GM21367 (cell line): Measurements from ENCODE around the gene BCL3.
A peak's percentile ranks its signal among the peaks of the same experiment; 100 is the strongest.
"Not testable (repeated sequence)": the region's sequence is repeated elsewhere in the genome, so short reads cannot be mapped to it uniquely, and the experiment has no call there.

Experiments
- ATAC-seq: cut with Tn5 transposase; IDR thresholded peaks from one replicate; pipeline ENCODE4 v1.9.1; 2021; ENCODE audit not compliant: unreplicated experiment

BCL3 gene

DNA sequence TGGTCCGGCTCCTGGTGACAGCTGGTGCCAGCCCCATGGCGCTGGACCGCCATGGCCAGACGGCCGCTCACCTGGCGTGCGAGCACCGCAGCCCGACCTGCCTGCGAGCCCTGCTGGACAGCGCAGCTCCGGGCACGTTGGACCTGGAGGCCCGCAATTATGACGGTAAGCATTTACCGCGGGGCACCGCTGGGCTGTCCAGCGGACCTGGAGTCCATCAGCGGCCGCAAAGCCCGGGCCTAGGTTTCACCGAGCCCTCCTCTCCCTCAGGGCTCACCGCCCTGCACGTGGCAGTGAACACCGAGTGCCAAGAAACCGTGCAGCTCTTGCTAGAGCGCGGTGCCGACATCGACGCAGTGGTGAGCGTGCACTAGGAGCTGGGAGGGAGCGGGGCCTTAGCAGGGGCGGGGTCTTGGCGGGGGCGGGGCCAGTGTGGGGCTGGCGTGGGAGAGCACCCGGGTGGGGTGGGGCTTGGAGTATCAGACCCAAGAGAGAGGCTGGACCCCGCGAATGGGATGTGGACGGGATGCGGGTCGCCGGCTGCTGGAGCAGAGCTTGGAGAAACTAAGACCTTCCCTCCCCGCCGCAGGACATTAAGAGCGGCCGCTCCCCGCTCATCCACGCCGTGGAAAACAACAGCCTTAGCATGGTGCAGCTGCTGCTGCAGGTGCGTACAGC lies 8.7 kb downstream of the BCL3 start:
- no peak for ATAC-seq

DNA sequence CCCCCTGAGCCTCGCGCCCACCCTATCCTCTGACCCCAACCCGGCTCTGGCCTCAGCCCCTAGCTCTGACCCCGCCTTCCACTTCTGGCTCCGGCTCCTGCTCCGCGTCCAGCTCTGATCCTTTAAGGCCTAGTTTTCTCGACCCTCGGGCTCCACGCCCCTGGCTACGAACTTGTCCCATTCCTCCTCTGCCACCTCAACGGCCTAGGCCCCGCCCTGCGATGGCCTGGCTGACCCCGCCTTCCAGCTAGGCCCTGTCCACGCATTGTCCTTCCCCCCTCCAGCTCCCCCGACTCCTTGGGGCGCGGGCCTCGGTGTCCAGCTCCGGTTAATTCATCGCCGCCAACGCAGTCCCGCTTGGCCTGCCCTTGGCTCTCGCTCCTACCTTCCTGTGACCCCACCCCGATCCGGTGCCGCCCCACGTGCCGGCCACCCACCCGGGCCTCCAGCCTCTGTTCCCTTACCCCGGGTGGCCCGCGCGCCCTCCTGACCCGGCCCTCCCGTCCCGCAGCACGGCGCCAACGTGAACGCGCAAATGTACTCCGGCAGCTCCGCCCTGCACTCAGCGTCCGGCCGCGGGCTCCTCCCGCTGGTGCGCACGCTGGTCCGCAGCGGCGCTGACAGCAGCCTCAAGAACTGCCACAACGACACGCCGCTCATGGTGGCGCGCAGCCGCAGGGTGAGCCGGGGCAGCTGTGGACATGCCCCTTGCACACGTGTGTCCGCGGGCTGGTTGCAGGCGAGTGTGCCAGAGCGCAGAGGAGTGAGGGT lies 9.4 kb downstream of the BCL3 start:
- no peak for ATAC-seq

DNA sequence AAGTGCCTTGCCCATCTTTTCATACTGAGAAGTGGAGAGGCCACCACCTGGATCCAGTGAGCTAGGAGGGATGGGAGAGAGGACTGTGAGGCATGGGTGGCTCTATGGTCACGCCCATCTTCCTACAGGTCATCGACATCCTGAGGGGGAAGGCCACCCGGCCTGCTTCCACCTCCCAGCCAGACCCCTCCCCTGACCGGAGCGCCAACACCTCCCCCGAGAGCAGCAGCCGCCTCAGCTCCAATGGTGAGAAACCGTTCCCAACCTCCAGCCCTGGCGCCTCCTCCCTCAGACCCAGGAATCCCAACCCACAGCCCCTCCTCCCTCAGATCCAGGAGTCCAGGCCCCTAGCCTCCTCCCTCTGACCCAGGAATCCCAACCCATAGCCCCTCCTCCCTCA lies 10.1 kb downstream of the BCL3 start:
- ATAC-seq, result no peak

DNA sequence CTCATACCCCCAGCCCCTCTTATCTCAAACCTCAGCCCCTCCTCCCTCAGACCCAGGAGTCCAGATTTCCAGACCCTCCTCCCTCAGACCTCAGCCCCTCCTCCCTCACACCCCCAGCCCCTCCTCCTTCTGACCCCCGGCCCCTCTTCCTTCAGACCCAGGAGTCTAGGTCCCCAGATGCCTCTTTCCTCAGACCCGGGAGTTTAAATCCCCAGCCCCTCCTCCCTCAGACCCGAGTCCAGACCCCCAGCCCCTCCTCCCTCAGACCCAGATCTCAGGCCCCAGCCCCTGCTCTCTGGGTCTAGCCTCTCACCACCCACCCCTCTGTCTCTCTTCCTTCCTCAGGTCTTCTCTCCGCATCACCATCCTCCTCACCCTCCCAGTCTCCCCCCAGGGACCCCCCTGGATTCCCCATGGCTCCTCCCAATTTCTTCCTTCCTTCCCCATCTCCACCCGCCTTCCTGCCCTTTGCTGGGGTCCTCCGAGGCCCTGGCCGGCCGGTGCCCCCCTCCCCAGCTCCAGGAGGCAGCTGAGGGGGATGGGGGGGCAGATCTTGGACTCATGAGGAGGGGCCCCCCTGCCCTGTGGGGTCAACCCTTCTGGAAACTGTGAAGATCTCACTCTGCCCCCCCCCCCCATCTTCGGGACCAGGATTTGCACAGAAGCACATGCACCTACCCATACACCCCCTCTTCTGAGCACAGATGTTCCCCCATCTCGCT lies 10.7 kb downstream of the BCL3 start:
- ATAC-seq, result no peak

DNA sequence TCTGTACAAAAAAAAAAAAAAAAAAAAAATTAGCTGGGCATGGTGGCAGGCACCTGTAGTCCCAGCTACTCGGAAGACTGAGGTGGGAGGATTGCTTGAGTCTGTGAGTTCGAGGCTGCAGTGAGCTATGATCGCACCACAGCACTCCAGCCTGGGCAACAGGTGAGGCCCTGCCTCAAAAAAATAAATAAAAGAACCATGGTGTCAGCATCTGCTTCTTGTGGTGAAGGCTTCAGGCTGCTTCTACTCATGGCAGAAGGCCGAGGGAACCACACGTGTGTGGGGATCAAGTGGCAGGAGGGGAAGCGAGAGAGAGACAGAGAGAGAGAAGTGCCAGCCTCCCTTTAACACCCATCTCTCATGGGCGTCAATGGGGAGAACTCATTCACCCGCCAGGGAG lies 13.5 kb downstream of the BCL3 start:
- no peak for ATAC-seq

DNA sequence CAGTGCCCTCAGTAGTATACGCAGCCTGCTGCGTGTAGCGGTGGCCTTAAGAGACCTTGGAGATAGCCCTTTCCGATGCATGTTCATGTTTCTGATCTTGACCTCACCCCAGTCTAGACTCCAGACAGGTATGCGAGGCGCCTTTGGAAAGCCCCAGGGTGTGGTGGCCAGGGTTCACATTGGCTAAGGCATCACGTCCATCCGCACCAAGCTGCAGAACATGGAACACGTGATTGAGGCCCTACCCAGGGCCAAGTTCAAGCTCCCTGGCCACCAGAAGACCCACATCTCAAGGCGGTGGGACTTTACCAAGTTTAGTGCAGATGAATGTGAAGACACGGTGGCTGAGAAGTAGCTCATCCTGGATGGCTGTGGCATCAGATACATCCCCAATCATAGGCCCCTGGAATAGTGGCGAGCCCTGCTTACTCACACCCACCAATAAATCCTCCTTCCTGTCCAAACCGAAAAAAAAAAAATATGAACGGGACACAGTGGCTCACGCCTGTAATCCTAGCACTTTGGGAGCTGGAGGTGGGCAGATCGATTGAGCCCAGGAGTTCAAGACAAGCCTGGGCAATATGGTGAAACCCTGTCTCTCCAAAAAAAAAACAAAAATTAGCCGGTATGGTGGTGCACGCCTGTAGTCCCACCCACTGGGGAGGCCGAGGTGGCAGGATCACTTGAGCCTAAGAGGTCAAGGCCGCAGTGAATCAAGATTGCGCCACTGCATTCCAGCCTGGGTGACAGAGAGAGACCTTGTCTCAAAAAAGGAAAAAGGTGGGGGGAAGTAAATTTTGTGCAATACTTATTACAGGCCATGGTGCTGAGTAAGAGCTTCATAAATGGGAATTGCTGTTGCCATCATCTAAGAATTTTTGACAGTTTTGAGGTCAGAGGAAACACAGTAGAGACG lies 16.8 kb downstream of the BCL3 start:
- ATAC-seq, result no peak

DNA sequence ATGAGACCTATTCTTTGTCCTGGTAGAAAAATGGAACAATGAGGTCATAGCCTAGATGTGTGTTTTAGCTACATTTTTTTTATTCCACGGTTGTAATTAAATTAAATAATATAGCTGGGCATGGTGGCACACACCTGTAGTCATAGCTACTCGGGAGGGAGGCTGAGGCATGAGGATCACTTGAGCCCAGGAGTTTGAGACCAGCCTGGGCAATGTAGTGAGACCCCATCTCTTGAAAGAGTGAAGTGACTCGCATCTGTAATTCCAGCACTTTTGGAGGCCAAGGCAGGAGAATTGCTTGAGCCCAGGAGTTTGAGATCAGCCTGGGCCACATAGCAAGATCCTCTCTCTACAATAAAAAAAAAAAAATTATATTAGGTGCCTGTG lies 17.4 kb downstream of the BCL3 start:
- no peak for ATAC-seq

DNA sequence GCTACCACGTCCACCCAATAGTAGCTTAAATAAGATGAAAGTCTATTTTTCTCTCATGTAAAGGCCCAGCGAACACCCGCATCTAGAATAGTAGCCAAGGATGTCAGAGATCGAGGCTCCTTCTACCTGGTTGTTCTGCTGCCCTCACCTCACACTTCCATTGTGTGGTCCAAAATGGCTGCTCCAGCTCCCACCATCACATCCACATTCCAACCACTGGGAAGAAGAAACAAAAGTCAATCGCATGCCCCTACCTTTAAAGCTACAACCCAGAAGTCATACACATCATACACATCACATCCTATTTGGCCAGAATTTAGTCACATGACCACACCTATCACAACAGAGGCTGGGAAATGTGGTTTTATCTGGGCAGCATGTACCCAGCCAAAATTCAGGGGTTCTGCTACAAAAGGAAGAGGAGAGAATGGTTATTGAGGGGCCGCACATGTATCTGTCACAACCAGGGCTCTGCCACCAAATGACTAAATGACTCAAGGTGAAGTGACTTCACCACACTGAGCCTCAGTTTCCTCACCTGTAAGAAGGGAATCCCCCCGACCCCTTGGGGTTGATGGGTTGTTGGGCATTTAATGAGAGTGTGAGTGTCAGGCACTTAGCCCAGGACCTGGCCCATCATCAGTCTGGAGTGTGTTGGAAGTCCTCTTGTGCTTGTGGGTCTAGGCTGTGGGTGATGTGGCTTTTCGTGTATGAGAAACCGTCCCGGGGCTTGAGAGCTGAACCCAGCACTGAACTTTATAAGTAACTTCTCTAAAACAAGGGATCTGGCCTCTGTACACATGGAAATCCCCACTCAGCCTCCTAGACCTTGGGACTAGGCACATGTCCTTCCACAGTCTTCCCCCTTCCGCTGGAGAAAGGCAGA lies 19.0 kb downstream of the BCL3 start:
- ATAC-seq, result no peak

DNA sequence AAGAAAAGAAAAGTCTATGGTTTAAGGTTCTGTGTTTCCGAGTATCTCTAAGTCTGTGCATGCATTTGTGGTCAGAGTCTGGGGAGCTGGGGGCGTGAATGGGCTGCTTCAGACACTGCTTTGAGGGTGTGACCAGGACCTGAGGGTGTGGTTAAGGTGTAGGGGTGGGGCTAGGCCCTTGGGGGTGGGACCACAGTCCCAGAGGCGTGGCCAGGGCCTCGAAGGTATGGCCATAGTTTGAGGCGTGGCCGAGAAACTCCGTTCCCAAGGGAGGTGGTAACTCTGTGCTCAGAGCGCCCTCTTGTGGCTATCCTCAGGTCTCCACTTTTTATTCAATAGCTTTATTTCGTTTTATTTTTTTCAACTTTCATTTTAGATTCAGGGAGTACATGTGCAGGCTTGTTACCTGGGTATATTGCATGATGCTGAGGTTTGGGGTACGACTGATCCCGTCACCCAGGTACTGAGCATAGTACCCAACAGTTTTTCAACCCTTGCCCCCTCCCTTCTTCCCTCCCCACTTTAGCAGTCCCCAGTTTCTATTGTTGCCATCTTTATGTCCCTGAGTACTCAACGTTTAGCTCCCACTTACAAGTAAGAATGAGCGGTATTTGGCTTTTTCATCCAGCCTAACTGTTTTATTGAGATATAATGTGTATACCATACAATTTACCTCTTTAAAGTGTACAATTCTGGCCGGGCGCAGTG lies 22.2 kb downstream of the BCL3 start:
- peak; percentile 85 for ATAC-seq

DNA sequence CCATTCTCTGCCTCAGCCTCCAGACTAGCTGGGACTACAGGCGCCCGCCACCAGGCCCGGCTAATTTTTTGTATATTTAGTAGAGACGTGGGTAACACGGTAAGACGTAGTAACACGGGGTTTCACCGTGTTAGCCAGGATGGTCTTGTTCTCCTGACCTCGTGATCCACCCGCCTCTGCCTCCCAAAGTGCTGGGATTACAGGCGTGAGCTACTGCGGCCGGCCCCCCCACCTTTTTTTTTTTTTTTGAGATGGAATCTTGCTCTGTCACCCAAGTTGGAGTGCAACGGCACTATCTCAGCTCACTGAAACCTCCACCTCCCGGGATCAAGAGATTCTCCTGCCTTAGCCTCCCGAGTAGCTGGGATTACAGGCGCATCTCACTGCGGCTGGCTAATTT lies 23.6 kb downstream of the BCL3 start:
- not testable (repeated sequence) for ATAC-seq

DNA sequence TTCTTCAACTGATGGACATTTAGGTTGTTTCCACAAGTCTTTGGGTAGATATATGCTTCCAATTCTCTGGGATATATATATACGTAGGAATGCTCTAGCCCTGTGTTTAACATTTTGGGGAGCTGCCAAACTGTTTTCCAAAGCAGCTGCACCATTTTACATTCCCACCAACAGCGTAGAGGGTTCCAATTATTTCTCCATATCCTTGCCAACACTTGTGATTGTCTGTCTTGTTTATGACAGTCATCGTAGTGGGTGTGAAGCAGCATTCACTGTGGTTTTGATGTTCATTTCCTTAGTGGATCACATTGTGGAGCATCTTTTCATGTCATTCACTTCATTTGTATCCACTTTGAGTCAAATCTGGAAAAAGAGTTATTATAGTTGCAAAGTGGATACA lies 24.5 kb downstream of the BCL3 start:
- no peak for ATAC-seq

DNA sequence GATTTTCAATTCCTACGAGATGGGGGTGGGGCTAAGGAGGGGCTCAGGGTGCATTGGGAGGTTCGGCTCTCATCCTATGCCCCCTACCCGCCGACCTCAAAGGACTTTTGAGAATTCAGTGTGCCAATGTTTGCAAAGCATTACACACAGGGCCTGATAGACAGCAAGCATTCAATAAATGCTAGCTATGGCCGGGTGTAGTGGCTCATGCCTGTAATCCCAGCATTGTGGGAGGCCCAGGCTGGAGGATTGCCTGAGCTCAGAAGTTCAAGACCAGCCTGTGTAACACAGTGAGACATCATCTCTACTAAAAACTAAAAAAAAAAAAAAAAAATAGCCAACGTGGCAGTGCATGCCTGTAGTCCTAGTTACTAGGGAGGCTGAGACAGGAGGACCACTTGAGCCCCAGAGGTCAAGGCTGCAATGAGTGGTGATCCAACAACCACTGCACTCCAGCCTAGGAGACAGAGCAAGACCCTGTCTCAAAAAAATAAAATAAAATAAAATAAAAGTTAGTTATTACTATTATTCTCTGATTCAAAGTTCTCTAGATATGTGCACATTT lies 27.2 kb downstream of the BCL3 start:
- ATAC-seq, result no peak

DNA sequence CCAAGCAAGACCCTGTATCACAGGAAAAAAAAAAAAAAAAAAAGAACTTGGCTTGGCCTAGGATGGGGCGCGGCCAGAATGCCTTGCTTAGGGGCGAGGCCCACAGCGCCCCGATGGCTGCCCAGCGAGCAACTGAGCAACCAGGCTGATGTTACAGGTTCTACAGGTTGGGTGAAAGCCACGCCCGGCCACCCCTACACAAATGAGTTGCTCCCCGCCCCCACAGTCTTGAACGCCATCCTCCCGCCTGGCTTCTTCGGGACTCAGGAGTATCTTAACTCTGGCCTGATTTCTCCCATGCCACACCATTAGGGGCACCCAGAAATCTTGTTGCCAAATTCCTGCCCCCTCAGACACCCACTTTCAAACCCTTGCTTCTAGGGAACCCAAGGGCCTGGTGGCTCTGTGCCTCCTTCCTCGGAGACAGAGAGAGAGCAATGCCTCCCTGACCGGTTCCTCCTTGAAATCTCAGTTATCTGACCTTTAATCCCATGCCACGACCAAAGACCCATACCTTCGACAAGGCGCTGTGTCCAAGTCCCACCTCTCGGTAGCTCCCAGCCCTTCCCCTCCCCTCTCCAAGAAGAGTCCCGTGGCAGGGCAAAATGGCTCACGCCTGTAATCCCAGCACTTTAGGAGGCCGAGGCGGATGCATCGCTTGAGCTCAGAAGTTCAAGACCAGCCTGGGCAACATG lies 28.0 kb downstream of the BCL3 start:
- ATAC-seq, result no peak

DNA sequence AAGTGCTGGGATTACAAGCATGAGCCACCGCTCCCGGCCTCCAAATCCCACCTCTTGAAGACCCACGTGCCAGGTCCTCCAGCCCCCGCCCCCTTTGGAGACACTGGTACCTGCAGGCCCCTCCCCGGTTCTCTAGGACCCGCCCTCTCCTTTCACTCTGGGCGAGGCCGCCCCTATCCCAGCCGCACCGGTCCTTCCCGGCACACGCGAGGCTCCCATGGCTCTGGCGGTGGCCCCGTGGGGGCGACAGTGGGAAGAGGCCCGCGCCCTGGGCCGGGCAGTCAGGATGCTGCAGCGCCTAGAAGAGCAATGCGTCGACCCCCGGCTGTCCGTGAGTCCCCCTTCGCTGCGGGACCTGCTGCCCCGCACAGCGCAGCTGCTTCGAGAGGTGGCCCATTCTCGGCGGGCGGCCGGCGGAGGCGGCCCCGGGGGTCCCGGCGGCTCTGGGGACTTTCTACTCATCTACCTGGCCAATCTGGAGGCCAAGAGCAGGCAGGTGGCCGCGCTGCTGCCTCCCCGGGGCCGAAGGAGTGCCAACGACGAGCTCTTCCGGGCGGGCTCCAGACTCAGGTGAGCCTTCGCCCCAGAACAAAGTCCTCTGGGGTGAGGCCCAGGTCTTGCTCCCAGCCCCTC lies 29.3 kb downstream of the BCL3 start, which contains the start of gene CBLC:
TSS of gene CBLC (plus strand) at position 176 of the 633 bp plus-strand sequence. CDS start at position 218, 42 bp downstream.
- ATAC-seq, result no peak

DNA sequence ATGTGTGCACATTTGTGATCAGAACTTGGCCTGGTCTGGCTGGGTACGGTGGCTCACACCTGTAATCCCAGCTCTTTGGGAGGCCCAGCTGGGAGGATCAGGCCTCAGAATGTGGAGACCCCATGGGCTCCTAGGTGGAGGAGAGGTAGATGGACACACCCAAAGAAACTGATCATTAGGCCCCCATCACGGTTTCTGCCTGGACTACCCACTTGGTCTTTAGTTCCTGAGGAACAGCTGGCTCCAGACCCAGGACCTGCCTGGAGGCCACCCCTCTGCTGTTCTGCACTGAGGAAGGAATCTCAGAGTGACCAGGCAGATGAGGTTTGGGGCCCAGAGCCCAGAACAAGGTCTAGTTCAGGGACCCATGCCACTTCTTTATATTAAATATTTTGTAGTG lies 30.6 kb downstream of the BCL3 start:
- no peak for ATAC-seq

DNA sequence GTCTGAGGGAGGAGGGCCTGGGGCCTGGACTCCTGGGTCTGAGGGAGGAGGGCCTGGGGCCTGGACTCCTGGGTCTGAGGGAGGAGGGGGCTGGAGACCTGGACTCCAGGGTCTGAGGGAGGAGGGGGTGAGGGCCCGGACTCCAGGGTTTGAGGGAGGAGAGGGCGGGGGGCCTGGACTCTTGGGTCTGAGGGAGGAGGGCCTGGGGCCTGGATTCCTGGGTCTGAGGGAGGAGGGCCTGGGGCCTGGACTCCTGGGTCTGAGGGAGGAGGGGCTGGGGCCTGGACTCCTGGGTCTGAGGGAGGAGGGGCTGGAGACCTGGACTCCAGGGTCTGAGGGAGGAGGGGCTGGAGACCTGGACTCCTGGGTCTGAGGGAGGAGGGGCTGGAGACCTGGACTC lies 33.2 kb downstream of the BCL3 start:
- not testable (repeated sequence) for ATAC-seq

DNA sequence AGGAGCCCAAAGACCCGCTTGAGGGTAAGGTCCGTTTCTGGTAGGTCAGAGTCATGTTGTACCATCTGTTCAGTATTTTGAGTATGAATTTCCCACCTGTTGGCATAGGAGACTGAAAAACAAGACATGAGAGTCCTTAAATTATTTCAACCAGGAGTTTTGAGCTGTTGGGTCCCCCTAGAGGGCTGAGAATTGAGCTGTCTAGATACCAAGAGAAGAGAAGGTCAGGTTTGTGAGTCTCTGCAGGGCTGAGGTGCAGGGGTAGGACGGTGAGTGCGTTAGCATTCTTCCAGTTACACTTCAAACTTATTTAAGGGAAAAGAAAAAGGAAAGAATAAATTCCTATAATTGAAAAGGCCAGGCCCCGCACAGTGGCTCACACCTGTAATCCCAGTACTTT lies 34.2 kb downstream of the BCL3 start:
- ATAC-seq, result no peak

DNA sequence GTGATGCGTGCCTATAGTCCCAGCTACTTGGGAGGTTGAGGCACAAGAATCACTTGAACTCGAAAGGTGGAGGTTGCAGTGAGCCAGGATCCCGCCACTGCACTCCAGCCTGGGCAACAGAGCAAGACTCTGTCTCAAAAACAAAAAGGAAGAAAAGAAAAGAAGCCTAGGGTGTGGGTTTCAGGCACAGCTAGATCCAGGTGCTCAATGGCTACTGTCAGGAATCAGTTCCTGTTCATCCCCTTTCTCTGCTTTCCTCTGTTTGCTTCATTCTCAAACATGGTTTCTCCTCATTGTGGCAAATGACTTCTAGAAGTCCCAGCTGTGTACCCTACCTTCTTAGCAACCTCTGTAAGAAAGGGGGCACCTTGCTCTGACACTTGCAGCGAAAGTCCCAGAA lies 35.0 kb downstream of the BCL3 start:
- no peak for ATAC-seq
